Sigmoid colon (tissue), 4 donors: ENCODE measurements around the gene MYPN.

ENCODE experiments used
- EP300 ChIP-seq, 4 donors: sonication (generic); formaldehyde crosslinking; IDR thresholded peaks; one replicate each; pipeline ENCODE4 v1.6.1; 2017; ENCODE audit warnings: antibody characterized with exemption in 4 of 4
- POLR2A ChIP-seq, 2 donors: fragments of 450-650 bp; IDR thresholded peaks; one replicate each; pipeline ENCODE4 v1.6.1; 2016; ENCODE audit warnings: antibody characterized with exemption in 2 of 2, mild to moderate bottlenecking in 2 of 2, moderate library complexity in 2 of 2
- POLR2AphosphoS5 ChIP-seq, 4 donors: sonication (generic); formaldehyde crosslinking; IDR thresholded peaks; one replicate each; pipeline ENCODE4 v1.6.1; 2017; ENCODE audit warnings: antibody characterized with exemption in 4 of 4
- TF ChIP-seq, protein P1 (sequence below), 4 experiments: fragments of 450-650 bp in 3 of 4; fragments of 200-600 bp in 1 of 4; IDR thresholded peaks; one replicate each; pipeline ENCODE4 v1.5.1; 2016 to 2019; ENCODE audit warnings: antibody characterized with exemption in 4 of 4, mild to moderate bottlenecking in 3 of 4, moderate library complexity in 2 of 4

DNA sequence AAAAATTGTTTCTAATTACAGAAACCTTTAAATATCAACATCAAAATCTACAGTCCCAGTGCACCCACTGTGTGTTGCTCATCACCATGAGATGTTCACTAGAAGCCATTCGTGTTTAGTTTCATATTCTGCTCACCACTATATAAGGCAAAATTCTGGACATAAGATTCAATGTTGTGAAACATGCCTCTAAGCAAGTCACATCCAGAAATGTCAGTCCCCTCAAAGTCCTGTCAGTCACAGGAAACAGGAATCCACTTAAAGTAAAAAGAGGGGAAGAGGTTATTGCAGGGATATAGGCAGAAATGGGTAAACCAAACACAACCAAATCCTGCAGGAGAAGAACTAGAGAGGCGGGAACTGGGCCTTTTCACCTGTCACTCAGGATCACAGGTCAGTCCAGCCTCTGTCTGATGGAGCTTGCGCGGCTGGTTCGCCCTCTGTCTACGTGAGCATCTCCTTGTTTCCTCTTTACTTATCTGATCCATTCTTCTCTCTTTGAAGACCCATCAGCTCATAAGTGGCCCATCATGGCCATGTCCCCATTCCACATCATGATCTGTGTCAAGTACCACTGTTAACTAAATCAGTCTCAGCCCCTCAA is 58.4 kb downstream of the MYPN start:
- TF ChIP-seq, protein P1, sequence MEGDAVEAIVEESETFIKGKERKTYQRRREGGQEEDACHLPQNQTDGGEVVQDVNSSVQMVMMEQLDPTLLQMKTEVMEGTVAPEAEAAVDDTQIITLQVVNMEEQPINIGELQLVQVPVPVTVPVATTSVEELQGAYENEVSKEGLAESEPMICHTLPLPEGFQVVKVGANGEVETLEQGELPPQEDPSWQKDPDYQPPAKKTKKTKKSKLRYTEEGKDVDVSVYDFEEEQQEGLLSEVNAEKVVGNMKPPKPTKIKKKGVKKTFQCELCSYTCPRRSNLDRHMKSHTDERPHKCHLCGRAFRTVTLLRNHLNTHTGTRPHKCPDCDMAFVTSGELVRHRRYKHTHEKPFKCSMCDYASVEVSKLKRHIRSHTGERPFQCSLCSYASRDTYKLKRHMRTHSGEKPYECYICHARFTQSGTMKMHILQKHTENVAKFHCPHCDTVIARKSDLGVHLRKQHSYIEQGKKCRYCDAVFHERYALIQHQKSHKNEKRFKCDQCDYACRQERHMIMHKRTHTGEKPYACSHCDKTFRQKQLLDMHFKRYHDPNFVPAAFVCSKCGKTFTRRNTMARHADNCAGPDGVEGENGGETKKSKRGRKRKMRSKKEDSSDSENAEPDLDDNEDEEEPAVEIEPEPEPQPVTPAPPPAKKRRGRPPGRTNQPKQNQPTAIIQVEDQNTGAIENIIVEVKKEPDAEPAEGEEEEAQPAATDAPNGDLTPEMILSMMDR (IDR thresholded peaks at IDR 0.05) = no peak
- TF ChIP-seq POLR2A (IDR thresholded peaks at IDR 0.05) (no peak), EP300 (IDR thresholded peaks at IDR 0.05) (no peak), POLR2AphosphoS5 (IDR thresholded peaks at IDR 0.05) (no peak)
